ENCODE measurements around the gene MOV10.
"Not testable (repeated sequence)": the region's sequence is repeated elsewhere in the genome, so short reads cannot be mapped to it uniquely, and the experiment has no call there.

MOV10 gene

GRCh38 chr1:112637254-112638109 is 37.0 kb upstream of the MOV10 start:
- H3K27me3 ChIP-seq (replicated peaks; ENCODE audit: insufficient read depth, low read length), result no peaks in the 10 kb centered on the region
- H3K4me1 ChIP-seq (ENCODE audit: low read length), result no peaks in the 10 kb centered on the region
- H3K9me3 ChIP-seq (replicated peaks; ENCODE audit: insufficient read depth, low read length), result no peaks in the 10 kb centered on the region
- no peak overlapping the region for H3K27ac ChIP-seq (ENCODE audit: low read length)
- no peak overlapping the region for H3K4me3 ChIP-seq (ENCODE audit: low read length)
- H4K20me1 ChIP-seq (ENCODE audit: insufficient read depth, low read length), result peaks cover 37% of the 10 kb centered on the region
- H3K4me2 ChIP-seq (ENCODE audit: low read depth, low read length), result no peak overlapping the region
- TF ChIP-seq EZH2 (optimal IDR thresholded peaks at IDR 0.05; ENCODE audit: low read depth, low read length) (no peak), EZH2phosphoT487 (IDR thresholded peaks at IDR 0.05; ENCODE audit: low read length) (no peak)
- TF ChIP-seq, protein P1, sequence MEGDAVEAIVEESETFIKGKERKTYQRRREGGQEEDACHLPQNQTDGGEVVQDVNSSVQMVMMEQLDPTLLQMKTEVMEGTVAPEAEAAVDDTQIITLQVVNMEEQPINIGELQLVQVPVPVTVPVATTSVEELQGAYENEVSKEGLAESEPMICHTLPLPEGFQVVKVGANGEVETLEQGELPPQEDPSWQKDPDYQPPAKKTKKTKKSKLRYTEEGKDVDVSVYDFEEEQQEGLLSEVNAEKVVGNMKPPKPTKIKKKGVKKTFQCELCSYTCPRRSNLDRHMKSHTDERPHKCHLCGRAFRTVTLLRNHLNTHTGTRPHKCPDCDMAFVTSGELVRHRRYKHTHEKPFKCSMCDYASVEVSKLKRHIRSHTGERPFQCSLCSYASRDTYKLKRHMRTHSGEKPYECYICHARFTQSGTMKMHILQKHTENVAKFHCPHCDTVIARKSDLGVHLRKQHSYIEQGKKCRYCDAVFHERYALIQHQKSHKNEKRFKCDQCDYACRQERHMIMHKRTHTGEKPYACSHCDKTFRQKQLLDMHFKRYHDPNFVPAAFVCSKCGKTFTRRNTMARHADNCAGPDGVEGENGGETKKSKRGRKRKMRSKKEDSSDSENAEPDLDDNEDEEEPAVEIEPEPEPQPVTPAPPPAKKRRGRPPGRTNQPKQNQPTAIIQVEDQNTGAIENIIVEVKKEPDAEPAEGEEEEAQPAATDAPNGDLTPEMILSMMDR (IDR thresholded peaks at IDR 0.05; ENCODE audit: low read length), result no peak
- DNase-seq, result no peak
- H3K9me2 ChIP-seq (replicated peaks; ENCODE audit: insufficient read depth, low read length), result no peaks in the 10 kb centered on the region
- H3K36me3 ChIP-seq (replicated peaks; ENCODE audit: insufficient read depth, low read length), result no peaks in the 10 kb centered on the region
- H3F3A ChIP-seq (ENCODE audit: insufficient read depth, low read length), result no peaks in the 10 kb centered on the region
- no peak overlapping the region for H2AFZ ChIP-seq (ENCODE audit: low read length)
- H3K79me2 ChIP-seq (ENCODE audit: low read length), result peaks cover 81% of the 10 kb centered on the region
- no peak overlapping the region for H3K9ac ChIP-seq (ENCODE audit: low read length)

DNA sequence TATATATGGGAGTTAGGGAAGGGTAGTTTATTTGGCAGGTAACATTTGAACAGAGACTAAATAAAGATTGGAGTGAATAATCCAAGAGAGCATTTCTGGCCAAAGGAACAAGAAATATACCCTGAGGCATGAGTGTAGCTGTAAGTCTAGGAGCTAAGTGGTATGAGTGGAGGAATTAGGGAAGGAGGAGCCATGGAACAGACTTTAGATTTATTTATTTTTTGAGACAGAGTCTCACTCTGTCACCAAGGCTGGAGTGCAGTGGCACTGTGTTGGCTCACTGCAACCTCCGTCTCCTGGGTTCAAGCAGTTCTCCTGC is 36.4 kb upstream of the MOV10 start:
- no peak overlapping the region for H3K9ac ChIP-seq (ENCODE audit: low read length)
- H3K27ac ChIP-seq (ENCODE audit: low read length), result no peak overlapping the region
- peaks cover 81% of the 10 kb centered on the region for H3K79me2 ChIP-seq (ENCODE audit: low read length)
- no peaks in the 10 kb centered on the region for H3K9me2 ChIP-seq (replicated peaks; ENCODE audit: insufficient read depth, low read length)
- no peaks in the 10 kb centered on the region for H3K27me3 ChIP-seq (replicated peaks; ENCODE audit: insufficient read depth, low read length)
- peaks cover 35% of the 10 kb centered on the region for H4K20me1 ChIP-seq (ENCODE audit: insufficient read depth, low read length)
- no peaks in the 10 kb centered on the region for H3K36me3 ChIP-seq (replicated peaks; ENCODE audit: insufficient read depth, low read length)
- H3K4me3 ChIP-seq (ENCODE audit: low read length), result no peak overlapping the region
- TF ChIP-seq, protein P1 (IDR thresholded peaks at IDR 0.05; ENCODE audit: low read length), result no peak
- TF ChIP-seq EZH2phosphoT487 (IDR thresholded peaks at IDR 0.05; ENCODE audit: low read length), result no peak
- TF ChIP-seq EZH2 (optimal IDR thresholded peaks at IDR 0.05; ENCODE audit: low read depth, low read length), result no peak
- H3K9me3 ChIP-seq (replicated peaks; ENCODE audit: insufficient read depth, low read length), result no peaks in the 10 kb centered on the region
- H2AFZ ChIP-seq (ENCODE audit: low read length), result no peak overlapping the region
- no peak for DNase-seq
- no peaks in the 10 kb centered on the region for H3F3A ChIP-seq (ENCODE audit: insufficient read depth, low read length)
- no peaks in the 10 kb centered on the region for H3K4me1 ChIP-seq (ENCODE audit: low read length)
- no peak overlapping the region for H3K4me2 ChIP-seq (ENCODE audit: low read depth, low read length)

DNA sequence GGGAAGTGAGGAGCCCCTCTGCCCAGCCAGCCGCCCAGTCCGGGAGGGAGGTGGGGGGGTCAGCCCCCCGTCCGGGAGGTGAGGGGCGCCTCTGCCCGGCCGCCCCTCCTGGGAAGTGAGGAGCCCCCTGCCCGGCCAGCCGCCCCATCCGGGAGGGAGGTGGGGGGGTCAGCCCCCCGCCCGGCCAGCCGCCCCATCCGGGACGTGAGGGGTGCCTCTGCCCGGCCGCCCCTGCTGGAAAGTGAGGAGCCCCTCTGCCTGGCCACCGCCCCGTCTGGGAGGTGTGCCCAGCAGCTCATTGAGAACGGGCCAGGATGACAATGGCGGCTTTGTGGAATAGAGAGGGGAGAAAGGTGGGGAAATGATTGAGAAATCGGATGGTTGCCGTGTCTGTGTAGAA is 34.0 kb upstream of the MOV10 start:
- not testable (repeated sequence) for H3K4me1 ChIP-seq (ENCODE audit: low read length); H3K27me3 ChIP-seq (replicated peaks; ENCODE audit: insufficient read depth, low read length); H2AFZ ChIP-seq (ENCODE audit: low read length); H3K9ac ChIP-seq (ENCODE audit: low read length); H3K9me3 ChIP-seq (replicated peaks; ENCODE audit: insufficient read depth, low read length); H3F3A ChIP-seq (ENCODE audit: insufficient read depth, low read length); H3K36me3 ChIP-seq (replicated peaks; ENCODE audit: insufficient read depth, low read length); H3K4me3 ChIP-seq (ENCODE audit: low read length); H3K9me2 ChIP-seq (replicated peaks; ENCODE audit: insufficient read depth, low read length); H3K27ac ChIP-seq (ENCODE audit: low read length); DNase-seq; H3K4me2 ChIP-seq (ENCODE audit: low read depth, low read length)
- Histone ChIP-seq H3K79me2 (ENCODE audit: low read length) (peaks cover 81% of the 10 kb centered on the region), H4K20me1 (ENCODE audit: insufficient read depth, low read length) (peaks cover 26% of the 10 kb centered on the region)

- H3K27me3 ChIP-seq (replicated peaks; ENCODE audit: insufficient read depth, low read length), result no peaks in the 10 kb centered on the region
- H3K4me3 ChIP-seq (ENCODE audit: low read length), result no peak overlapping the region
- peaks cover 9% of the 10 kb centered on the region; the same call in 1 of the 2 replicates for H4K20me1 ChIP-seq (ENCODE audit: insufficient read depth, low read length)
- H3K4me2 ChIP-seq (ENCODE audit: low read depth, low read length), result no peak overlapping the region
- no peak overlapping the region for H3K9ac ChIP-seq (ENCODE audit: low read length)
- no peak for DNase-seq
- no peaks in the 10 kb centered on the region for H3K9me2 ChIP-seq (replicated peaks; ENCODE audit: insufficient read depth, low read length)
- TF ChIP-seq EZH2phosphoT487 (IDR thresholded peaks at IDR 0.05; ENCODE audit: low read length) (no peak), EZH2 (optimal IDR thresholded peaks at IDR 0.05; ENCODE audit: low read depth, low read length) (no peak)
- TF ChIP-seq, protein P1 (IDR thresholded peaks at IDR 0.05; ENCODE audit: low read length), result no peak
- no peak overlapping the region for H2AFZ ChIP-seq (ENCODE audit: low read length)
- H3K4me1 ChIP-seq (ENCODE audit: low read length), result no peaks in the 10 kb centered on the region
- no peaks in the 10 kb centered on the region for H3K9me3 ChIP-seq (replicated peaks; ENCODE audit: insufficient read depth, low read length)
- H3K36me3 ChIP-seq (replicated peaks; ENCODE audit: insufficient read depth, low read length), result no peaks in the 10 kb centered on the region
- no peak overlapping the region for H3K27ac ChIP-seq (ENCODE audit: low read length)
- no peaks in the 10 kb centered on the region for H3F3A ChIP-seq (ENCODE audit: insufficient read depth, low read length)
- H3K79me2 ChIP-seq (ENCODE audit: low read length), result peaks cover 82% of the 10 kb centered on the region
Measured at GRCh38 chr1:112643080-112643479, 31.4 kb upstream of the MOV10 start.
